GF-D8 (cell line): Measurements from ENCODE around the gene MAP3K8.

ENCODE experiments used
- DNase-seq: peaks from one replicate; lab custom pipeline; 2025; lab: John Stamatoyannopoulos, UW

MAP3K8 gene

GRCh38 chr10:30490289-30491000 is 56.5 kb downstream of the MAP3K8 start:
- no peak for DNase-seq

DNA sequence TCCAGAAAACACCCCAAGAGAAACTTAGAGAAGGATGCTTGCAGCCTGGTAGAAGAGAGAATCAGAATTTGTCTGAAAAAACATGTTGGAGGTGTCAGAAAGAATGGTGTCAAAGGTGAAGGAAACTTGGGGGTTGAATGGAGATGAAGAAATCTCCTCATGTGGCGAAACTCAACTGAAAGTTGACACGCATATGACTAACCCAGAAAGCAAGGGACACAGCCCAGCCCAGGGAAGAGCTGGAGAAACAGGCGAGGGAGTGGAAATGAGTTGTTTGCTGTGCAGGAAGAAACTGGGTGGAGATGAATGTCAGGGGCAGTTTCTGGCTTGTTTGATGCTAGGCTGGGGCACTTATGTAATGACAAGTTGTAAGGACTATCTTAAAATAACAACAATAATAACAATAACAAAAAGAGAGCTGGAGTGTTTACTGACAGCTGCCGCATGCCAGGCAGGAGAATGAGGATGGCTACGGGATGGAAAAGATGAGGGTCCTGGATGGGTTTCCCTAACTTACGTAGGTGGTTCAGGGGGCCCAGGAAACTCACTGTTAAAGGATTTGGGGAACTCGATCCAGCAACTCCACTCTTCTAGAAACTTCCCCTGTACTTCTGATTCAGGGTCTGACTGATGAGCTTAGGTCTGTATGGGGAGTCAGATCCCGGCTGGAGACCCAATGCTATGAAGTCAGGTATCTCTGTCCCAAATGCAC is 57.4 kb downstream of the MAP3K8 start:
- peak; percentile 75 for DNase-seq

DNA sequence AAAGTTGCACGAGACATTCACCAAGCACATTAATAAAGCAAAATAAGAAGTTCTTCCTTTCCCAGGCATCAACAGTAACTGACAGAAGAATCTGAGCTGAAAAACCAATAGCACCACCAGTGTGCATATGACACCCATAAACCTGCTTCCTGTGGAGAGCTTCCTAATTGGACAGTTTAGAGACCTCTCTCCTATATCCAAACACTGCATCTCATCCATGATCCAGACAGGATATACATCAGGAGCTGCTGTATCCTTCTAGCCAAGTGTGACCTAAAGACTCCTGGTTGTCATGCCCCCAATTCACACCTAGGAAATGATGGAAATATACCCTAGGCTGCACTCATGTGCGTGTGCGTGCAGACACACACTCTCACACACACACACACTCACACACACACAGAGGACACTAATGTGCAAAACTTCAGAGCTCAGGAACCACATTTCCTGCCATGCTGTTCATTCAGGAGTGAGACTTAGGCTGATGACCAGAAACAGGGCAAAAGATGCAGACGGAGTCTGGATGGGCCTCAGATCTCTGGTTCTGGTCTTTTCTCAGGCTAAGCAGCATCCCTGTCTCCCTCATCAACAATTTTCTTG is 58.0 kb downstream of the MAP3K8 start:
- no peak for DNase-seq

GRCh38 chr10:30493609-30494530 is 59.9 kb downstream of the MAP3K8 start:
- DNase-seq: peak; percentile 87

DNA sequence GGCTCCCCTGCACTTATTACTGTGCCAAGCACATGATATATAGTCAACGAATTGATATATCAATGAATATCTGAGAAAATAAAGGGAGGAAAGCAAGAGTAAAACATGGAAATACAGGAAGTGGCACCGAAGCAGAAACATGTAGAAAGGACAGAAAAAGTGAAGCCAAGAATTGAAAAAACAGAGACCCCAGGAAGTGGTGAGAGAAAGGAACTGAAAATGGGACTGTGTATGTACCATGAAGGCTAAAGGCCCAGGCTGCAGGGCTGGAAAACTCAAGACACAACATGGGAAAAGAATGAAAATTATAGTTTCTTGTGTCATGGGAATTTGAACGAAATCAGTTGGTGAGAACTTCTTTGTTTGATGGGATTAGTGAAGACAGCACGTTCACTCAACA is 60.6 kb downstream of the MAP3K8 start:
- no peak for DNase-seq

GRCh38 chr10:30495687-30496086 is 61.7 kb downstream of the MAP3K8 start:
- no peak for DNase-seq

GRCh38 chr10:30499816-30500215 is 65.8 kb downstream of the MAP3K8 start:
- no peak for DNase-seq

DNA sequence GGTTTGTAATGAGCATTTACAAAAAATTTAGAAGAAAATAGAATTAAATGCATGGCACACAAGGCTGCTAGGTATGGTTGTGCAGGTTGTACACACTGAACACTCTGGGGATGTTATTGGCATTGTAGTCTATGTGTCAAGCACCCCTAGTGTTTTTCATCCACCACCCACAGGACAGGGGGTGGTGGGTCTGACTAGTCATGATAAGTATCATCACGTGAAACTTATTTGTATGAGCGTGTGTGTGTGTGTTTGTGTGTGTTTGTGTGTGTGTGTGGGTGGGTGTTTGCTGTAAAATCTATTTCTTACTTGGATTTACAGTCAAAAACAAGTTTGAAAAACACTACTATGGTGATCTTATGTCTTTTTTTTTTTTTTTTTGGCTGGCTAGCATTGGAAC is 66.5 kb downstream of the MAP3K8 start:
- no peak for DNase-seq

DNA sequence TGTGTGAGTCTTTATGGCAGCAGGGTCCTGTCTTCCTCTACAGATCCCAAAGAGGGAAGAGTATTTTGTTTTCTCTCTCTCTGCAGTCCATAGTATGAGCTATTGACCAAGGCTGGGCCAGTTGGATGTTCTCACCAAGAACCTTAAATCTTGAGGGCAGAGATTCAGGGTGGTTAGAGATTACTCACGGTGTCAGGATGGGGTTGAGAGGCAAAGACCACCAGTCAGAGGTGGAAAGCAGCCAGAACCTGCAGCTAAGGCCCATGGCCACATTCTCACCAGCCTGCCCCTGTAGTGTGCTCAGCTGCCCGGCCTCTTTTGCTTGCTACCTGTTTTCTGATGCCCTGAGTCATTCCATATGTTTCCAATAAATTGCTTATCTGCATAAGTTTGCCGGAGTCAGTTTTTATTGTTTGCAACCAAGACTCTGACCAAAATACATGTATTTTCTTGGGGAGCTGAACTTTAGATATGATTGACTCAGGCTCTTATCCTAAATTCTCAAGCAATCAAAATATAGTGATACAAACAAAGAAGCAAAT is 67.0 kb downstream of the MAP3K8 start:
- no peak for DNase-seq

- DNase-seq: peak; percentile 70
Observed at GRCh38 chr10:30502266-30503060, 68.5 kb downstream of the MAP3K8 start.

DNA sequence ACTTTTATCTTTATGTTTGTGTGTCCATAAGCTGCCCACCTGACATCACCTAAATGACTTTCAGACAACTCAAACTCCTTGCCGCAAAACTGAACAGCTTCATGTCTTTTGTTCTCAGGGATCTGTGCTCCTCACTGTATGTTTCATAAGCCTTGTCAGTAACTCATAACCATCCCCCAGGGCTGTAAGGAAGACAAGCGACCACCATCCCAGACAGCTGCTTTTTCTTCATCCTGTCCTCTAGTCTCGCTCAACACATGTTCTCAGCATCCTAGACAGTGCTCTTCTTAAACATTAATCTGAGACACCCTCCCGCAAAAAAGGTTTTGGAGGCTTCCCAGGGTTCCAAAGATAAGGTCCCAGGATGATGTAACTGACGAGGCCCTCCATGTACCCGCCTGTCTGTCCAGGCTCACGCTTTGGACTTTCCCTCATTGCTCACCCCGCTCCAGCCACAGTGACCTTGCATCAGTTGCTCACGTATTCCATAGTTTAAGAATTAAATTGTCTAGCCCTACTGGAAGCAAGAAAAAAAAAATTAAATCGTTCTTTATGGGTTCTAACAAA is 69.8 kb downstream of the MAP3K8 start:
- DNase-seq: no peak

- no peak for DNase-seq
Observed at GRCh38 chr10:30505543-30506298, 71.7 kb downstream of the MAP3K8 start.

GRCh38 chr10:30509508-30509907 is 75.5 kb downstream of the MAP3K8 start:
- peak; percentile 24 for DNase-seq

DNA sequence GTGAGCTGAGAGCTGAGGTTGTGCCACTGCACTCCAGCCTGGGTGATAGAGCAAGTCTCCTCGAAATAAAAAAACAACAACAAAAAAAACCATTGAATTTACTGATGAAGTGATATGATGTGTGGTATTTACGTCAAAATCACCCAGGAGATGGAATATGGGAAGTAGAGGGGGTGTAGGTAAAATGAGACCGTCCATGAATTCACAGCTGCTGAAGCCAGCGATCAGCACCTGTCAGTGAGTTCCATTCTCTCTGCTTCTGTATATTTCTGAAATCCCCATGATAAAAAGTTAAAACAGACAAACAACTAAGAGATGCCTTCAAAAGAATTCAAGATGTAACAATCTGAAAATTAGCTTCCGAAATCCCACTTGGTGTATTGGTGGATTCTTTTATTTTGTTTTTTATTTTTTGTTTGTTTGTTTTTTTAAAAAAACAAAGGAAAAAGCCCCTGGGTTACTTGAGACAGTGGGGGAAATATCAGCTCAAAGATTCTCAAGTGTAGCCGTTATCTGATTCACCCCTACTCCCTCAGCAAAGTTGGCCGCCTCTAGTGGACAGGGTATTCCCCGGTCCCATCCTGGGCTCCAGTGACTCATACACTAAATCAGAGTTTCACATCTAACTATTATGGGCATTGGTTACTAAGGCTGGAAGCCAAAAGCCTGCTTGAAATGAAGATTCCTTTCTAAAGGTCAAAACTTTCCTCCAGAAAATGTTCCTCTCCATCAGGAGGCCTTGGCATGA is 76.4 kb downstream of the MAP3K8 start:
- no peak for DNase-seq

- no peak for DNase-seq
Observed at GRCh38 chr10:30510932-30511700, 77.1 kb downstream of the MAP3K8 start.
